ENCODE results near the gene CXorf38. TPM values are rescaled to one million over a fixed set of nuclear protein-coding genes. Genes with fewer than 3 reads are reported as not detected.
A peak's percentile ranks its signal among the peaks of the same experiment; 100 is the strongest.

CXorf38 gene
- total and polyA plus RNA-seq, 5 donors from 2014 or later = 26.0 to 36.9 (median 35.1) TPM

DNA sequence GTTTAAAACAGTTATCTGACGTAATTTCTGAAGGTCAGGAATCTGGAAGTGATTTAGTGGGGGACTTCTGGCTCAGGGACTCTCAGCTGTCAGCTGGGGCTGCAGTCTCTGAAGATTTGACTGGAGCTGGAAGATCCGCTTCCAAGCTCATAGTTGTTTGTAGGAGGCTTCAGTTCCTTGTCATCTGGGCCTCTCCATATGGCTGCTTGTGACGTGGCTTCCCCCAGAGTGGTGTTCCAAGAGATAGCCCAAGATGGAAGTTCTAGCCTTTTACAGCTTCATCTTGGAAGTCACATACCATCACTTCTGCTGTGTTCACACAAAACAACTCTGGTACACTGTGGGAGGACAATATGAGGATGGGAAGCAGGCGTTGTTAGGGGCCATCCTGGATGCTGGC lies 22.1 kb downstream of the CXorf38 start:
- H3K27ac Mint-ChIP-seq = no peak overlapping the region
- H3K27me3 Mint-ChIP-seq = no peaks in the 10 kb centered on the region
- H3K4me3 ChIP-seq (ENCODE audit: low read depth, low read length) = no peak overlapping the region
- ATAC-seq (ENCODE audit: low read depth in 2 of 2) (no peak), DNase-seq (no peak)
- peaks cover 22% of the 10 kb centered on the region for H3K36me3 ChIP-seq (ENCODE audit: control insufficient read depth, insufficient read depth, low read length)
- H3K4me1 ChIP-seq (ENCODE audit: control insufficient read depth, insufficient read depth, low read length, poor library complexity, severe bottlenecking) = no peaks in the 10 kb centered on the region
- no peak overlapping the region for H3K4me3 Mint-ChIP-seq
- no peaks in the 10 kb centered on the region for H3K27me3 ChIP-seq (ENCODE audit: control insufficient read depth, insufficient read depth, low read length)
- H3K9me3 ChIP-seq (ENCODE audit: control insufficient read depth in 2 of 2, low read length in 2 of 2) = no peaks in the 10 kb centered on the region
- no peaks in the 10 kb centered on the region for H3K4me1 Mint-ChIP-seq
- peaks cover 23% of the 10 kb centered on the region for H3K36me3 Mint-ChIP-seq
- no peak overlapping the region for H3K27ac ChIP-seq (ENCODE audit: insufficient read depth, low read length, poor library complexity, severe bottlenecking)
- H3K9me3 Mint-ChIP-seq = peaks cover 0 to 2% (median 0%) of the 10 kb centered on the region in 7 donors

DNA sequence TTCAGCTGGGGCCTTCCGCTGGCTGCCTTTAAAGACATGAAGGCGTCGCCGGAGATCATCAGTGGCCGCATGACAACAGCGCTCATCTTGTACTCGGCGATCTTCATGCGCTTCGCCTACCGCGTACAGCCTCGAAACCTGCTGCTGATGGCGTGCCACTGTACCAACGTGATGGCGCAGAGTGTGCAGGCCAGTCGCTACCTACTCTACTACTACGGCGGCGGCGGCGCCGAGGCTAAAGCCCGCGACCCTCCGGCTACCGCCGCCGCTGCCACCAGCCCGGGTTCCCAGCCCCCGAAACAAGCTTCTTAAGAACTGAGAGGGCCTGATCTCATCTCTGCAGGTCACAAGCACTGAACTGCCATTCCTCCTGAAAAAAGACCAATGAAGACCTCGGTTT lies 23.7 kb downstream of the CXorf38 start:
- Mint-ChIP-seq H3K9me3 (peaks cover 0 to 2% (median 0%) of the 10 kb centered on the region in 7 donors), H3K4me3 (no peak overlapping the region), H3K4me1 (no peaks in the 10 kb centered on the region), H3K27me3 (no peaks in the 10 kb centered on the region), H3K36me3 (peaks cover 21% of the 10 kb centered on the region), H3K27ac (no peak overlapping the region)
- Histone ChIP-seq H3K4me3 (ENCODE audit: low read depth, low read length) (no peak overlapping the region), H3K4me1 (ENCODE audit: control insufficient read depth, insufficient read depth, low read length, poor library complexity, severe bottlenecking) (no peaks in the 10 kb centered on the region), H3K36me3 (ENCODE audit: control insufficient read depth, insufficient read depth, low read length) (peaks cover 11% of the 10 kb centered on the region), H3K9me3 (ENCODE audit: control insufficient read depth in 2 of 2, low read length in 2 of 2) (no peaks in the 10 kb centered on the region), H3K27ac (ENCODE audit: insufficient read depth, low read length, poor library complexity, severe bottlenecking) (no peak overlapping the region), H3K27me3 (ENCODE audit: control insufficient read depth, insufficient read depth, low read length) (no peaks in the 10 kb centered on the region)
- DNase-seq (no peak), ATAC-seq (ENCODE audit: low read depth in 2 of 2) (no peak)

DNA sequence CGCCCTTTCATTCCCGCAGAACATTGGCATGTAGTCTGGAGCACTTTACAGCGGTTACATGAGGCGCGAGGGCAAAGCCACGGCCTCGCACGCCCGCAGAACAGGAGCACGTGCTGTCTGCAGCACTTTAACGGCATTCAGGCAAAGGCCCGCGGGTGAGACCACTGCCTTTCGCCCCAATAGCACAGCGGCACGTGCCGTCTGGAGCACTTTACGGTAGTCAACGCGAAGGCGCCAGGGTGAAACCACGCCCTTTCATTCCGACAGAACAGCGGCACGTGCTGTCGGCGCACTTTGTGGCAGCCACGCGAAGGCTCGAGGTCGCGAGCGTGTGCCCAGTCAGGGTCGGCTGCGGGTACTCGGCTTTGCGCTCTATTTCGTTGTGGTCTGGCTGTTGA lies 24.2 kb downstream of the CXorf38 start, which contains the start of gene MPC1L:
MPC1L (plus strand) TSS at position 290 of the 398 bp plus-strand sequence. CDS start 138 bp downstream, outside the sequence.
- Histone ChIP-seq H3K27me3 (ENCODE audit: control insufficient read depth, insufficient read depth, low read length) (no peaks in the 10 kb centered on the region), H3K4me1 (ENCODE audit: control insufficient read depth, insufficient read depth, low read length, poor library complexity, severe bottlenecking) (no peaks in the 10 kb centered on the region), H3K36me3 (ENCODE audit: control insufficient read depth, insufficient read depth, low read length) (peaks cover 8% of the 10 kb centered on the region), H3K27ac (ENCODE audit: insufficient read depth, low read length, poor library complexity, severe bottlenecking) (no peak within 1 kb of the TSS), H3K9me3 (ENCODE audit: control insufficient read depth in 2 of 2, low read length in 2 of 2) (no peaks in the 10 kb centered on the region), H3K4me3 (ENCODE audit: low read depth, low read length) (no peak within 1 kb of the TSS)
- Mint-ChIP-seq H3K27me3 (no peaks in the 10 kb centered on the region), H3K9me3 (peaks cover 0 to 2% (median 0%) of the 10 kb centered on the region in 7 donors), H3K4me1 (no peaks in the 10 kb centered on the region), H3K4me3 (no peak within 1 kb of the TSS), H3K36me3 (peaks cover 16% of the 10 kb centered on the region), H3K27ac (peak within 1 kb of the TSS in 1 of 3 donors; percentile 63)
- DNase-seq (no peak), ATAC-seq (ENCODE audit: low read depth in 2 of 2) (no peak)

DNA sequence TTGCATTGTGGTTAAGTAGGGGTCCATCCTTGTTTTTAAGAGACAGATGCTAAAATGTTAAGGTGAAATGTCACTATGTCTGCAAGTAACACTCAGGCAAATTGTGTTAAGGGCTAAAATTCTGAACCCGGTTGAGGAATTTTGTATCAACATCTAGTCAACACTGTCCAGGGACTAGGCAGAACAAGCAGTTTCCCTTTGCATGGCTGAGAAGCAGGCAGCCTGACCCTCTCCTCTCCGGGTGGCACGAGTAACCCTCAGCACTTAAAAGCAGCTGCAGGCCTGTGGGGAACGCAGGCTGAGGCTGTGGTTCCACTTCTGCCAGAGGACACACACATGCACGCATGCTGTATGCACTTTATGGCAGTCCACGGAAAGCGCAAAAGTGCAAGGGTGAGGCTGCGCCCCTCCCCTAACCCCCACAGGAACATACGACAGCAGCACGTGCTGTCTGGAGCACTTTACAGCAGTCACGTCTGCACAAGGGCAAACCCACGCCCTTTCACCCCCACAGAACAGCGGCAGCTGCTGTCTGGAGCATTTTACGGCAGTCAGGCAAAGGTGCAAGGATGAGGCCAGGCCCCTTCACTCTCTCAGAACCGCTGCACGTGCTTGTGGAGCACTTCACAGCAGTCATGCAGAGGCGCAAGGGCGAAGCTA lies 24.8 kb downstream of the CXorf38 start:
- Mint-ChIP-seq H3K27ac (no peak overlapping the region), H3K4me1 (no peaks in the 10 kb centered on the region), H3K9me3 (peaks cover 0 to 2% (median 0%) of the 10 kb centered on the region in 7 donors), H3K36me3 (peaks cover 11% of the 10 kb centered on the region), H3K4me3 (no peak overlapping the region), H3K27me3 (no peaks in the 10 kb centered on the region)
- no peaks in the 10 kb centered on the region for H3K4me1 ChIP-seq (ENCODE audit: control insufficient read depth, insufficient read depth, low read length, poor library complexity, severe bottlenecking)
- H3K9me3 ChIP-seq (ENCODE audit: control insufficient read depth in 2 of 2, low read length in 2 of 2) = no peaks in the 10 kb centered on the region
- no peak overlapping the region for H3K27ac ChIP-seq (ENCODE audit: insufficient read depth, low read length, poor library complexity, severe bottlenecking)
- peaks cover 4% of the 10 kb centered on the region for H3K36me3 ChIP-seq (ENCODE audit: control insufficient read depth, insufficient read depth, low read length)
- no peaks in the 10 kb centered on the region for H3K27me3 ChIP-seq (ENCODE audit: control insufficient read depth, insufficient read depth, low read length)
- no peak overlapping the region for H3K4me3 ChIP-seq (ENCODE audit: low read depth, low read length)
- DNase-seq (no peak), ATAC-seq (ENCODE audit: low read depth in 2 of 2) (no peak)

DNA sequence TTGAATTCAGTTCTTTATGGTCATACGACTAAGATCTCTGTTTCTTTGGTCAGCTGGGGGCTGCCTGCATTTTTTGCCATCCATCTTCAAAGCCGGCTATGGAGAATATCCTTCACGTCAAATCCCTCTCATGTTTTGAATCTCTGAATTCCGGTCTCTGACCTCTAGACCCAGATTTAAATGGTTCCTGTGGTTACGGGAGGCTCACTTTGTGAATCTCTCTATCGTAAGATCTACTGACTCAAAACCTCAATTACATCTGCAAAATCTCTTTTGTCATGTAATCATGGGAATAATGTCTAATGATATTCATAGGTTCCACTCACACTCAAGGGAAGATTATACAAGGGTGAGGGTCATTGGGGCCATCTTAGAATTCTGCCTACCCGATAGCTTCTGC lies 29.8 kb downstream of the CXorf38 start:
- ATAC-seq (ENCODE audit: low read depth in 2 of 2) (no peak), DNase-seq (no peak)
- Histone ChIP-seq H3K9me3 (ENCODE audit: control insufficient read depth in 2 of 2, low read length in 2 of 2) (no peaks in the 10 kb centered on the region), H3K4me3 (ENCODE audit: low read depth, low read length) (no peak overlapping the region), H3K27ac (ENCODE audit: insufficient read depth, low read length, poor library complexity, severe bottlenecking) (no peak overlapping the region), H3K27me3 (ENCODE audit: control insufficient read depth, insufficient read depth, low read length) (no peaks in the 10 kb centered on the region), H3K36me3 (ENCODE audit: control insufficient read depth, insufficient read depth, low read length) (no peaks in the 10 kb centered on the region), H3K4me1 (ENCODE audit: control insufficient read depth, insufficient read depth, low read length, poor library complexity, severe bottlenecking) (no peaks in the 10 kb centered on the region)
- Mint-ChIP-seq H3K4me3 (no peak overlapping the region), H3K36me3 (no peaks in the 10 kb centered on the region), H3K4me1 (no peaks in the 10 kb centered on the region), H3K27me3 (no peaks in the 10 kb centered on the region), H3K27ac (no peak overlapping the region), H3K9me3 (peaks cover 0 to 1% (median 0%) of the 10 kb centered on the region in 7 donors)

DNA sequence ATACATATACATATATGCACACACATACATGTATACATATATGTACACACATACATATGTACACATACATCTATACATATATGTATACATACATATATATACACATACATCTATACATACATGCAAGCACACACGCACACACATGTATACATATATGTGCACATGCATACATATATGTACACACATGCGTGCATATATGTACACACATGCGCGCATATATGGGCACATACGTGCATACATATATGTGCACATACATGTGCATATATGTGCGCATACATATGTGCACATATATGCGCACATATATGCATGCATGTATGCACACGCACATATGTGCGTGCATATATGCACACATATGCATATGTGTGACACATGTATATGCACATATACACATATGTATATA lies 31.4 kb downstream of the CXorf38 start:
- peaks cover 0 to 1% (median 0%) of the 10 kb centered on the region in 7 donors for H3K9me3 Mint-ChIP-seq
- no peak for ATAC-seq (ENCODE audit: low read depth in 2 of 2)
- H3K4me1 Mint-ChIP-seq = no peaks in the 10 kb centered on the region

DNA sequence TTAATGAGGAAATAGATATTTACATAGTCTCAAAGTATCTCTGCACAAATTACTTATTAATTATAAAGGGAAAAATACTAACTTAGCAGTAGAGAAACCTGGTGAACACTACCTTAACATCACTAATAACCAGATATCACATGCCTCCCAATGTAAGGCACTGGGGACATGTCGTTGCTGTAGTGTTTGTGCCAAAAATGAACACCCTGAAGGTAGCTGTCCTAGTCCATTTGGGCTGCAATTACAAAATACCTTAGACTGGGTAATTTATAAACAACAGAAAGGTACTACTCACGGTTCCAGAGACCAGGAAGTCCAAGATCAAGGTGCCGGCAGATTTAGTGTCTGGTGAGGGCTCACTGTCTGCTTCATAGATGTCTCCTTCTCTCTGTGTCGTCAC lies 34.9 kb downstream of the CXorf38 start:
- no peaks in the 10 kb centered on the region for H3K4me1 ChIP-seq (ENCODE audit: control insufficient read depth, insufficient read depth, low read length, poor library complexity, severe bottlenecking)
- Mint-ChIP-seq H3K27ac (no peak overlapping the region), H3K9me3 (no peaks in the 10 kb centered on the region), H3K4me1 (no peaks in the 10 kb centered on the region), H3K4me3 (no peak overlapping the region), H3K36me3 (no peaks in the 10 kb centered on the region), H3K27me3 (no peaks in the 10 kb centered on the region)
- no peaks in the 10 kb centered on the region for H3K36me3 ChIP-seq (ENCODE audit: control insufficient read depth, insufficient read depth, low read length)
- no peaks in the 10 kb centered on the region for H3K9me3 ChIP-seq (ENCODE audit: control insufficient read depth in 2 of 2, low read length in 2 of 2)
- H3K27ac ChIP-seq (ENCODE audit: insufficient read depth, low read length, poor library complexity, severe bottlenecking) = no peak overlapping the region
- no peak overlapping the region for H3K4me3 ChIP-seq (ENCODE audit: low read depth, low read length)
- no peak for DNase-seq
- H3K27me3 ChIP-seq (ENCODE audit: control insufficient read depth, insufficient read depth, low read length) = no peaks in the 10 kb centered on the region
- ATAC-seq (ENCODE audit: low read depth in 2 of 2) = no peak

More for the DNA sequence above, 31.4 kb downstream of the CXorf38 start:
- Histone ChIP-seq H3K27me3 (ENCODE audit: control insufficient read depth, insufficient read depth, low read length) (no peaks in the 10 kb centered on the region), H3K4me3 (ENCODE audit: low read depth, low read length) (no peak overlapping the region), H3K9me3 (ENCODE audit: control insufficient read depth in 2 of 2, low read length in 2 of 2) (no peaks in the 10 kb centered on the region), H3K27ac (ENCODE audit: insufficient read depth, low read length, poor library complexity, severe bottlenecking) (no peak overlapping the region), H3K36me3 (ENCODE audit: control insufficient read depth, insufficient read depth, low read length) (no peaks in the 10 kb centered on the region), H3K4me1 (ENCODE audit: control insufficient read depth, insufficient read depth, low read length, poor library complexity, severe bottlenecking) (no peaks in the 10 kb centered on the region)
- H3K4me3 Mint-ChIP-seq = no peak overlapping the region
- no peak for DNase-seq
- no peaks in the 10 kb centered on the region for H3K36me3 Mint-ChIP-seq
- no peak overlapping the region for H3K27ac Mint-ChIP-seq
- H3K27me3 Mint-ChIP-seq = no peaks in the 10 kb centered on the region

DNA sequence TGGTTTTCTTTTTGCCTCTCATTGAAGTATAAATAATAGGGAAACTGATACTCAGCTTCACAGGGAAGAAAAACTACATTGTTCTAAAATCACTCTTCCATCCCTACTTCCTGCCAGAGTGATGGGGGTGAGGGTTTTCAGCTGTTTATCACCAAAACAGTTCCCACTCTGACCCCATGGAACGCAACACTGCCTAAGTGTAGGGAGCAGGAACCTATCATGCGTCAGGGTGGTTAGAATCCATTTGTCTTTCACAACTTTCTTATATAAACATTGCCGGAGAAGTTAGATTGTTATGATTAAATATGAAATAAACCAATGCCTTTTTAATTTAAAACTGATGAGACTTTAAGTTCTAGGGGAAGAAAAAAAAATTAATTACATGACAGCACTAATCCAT lies 40.0 kb downstream of the CXorf38 start:
- Histone ChIP-seq H3K36me3 (ENCODE audit: control insufficient read depth, insufficient read depth, low read length) (peaks cover 11% of the 10 kb centered on the region), H3K27me3 (ENCODE audit: control insufficient read depth, insufficient read depth, low read length) (no peaks in the 10 kb centered on the region), H3K27ac (ENCODE audit: insufficient read depth, low read length, poor library complexity, severe bottlenecking) (no peak overlapping the region), H3K9me3 (ENCODE audit: control insufficient read depth in 2 of 2, low read length in 2 of 2) (no peaks in the 10 kb centered on the region), H3K4me1 (ENCODE audit: control insufficient read depth, insufficient read depth, low read length, poor library complexity, severe bottlenecking) (no peaks in the 10 kb centered on the region), H3K4me3 (ENCODE audit: low read depth, low read length) (no peak overlapping the region)
- Mint-ChIP-seq H3K36me3 (peaks cover 14% of the 10 kb centered on the region), H3K27ac (no peak overlapping the region), H3K4me3 (no peak overlapping the region), H3K9me3 (peaks cover 0 to 1% (median 0%) of the 10 kb centered on the region in 7 donors), H3K27me3 (no peaks in the 10 kb centered on the region), H3K4me1 (no peaks in the 10 kb centered on the region)
- DNase-seq (no peak), ATAC-seq (ENCODE audit: low read depth in 2 of 2) (no peak)
